COLO829 (cell line): ENCODE data around the gene KRTAP9-6.
"Not testable (repeated sequence)": the region's sequence is repeated elsewhere in the genome, so short reads cannot be mapped to it uniquely, and the experiment has no call there.

Source experiments
- DNase-seq: peaks from one replicate; pipeline ENCODE4 v3.0.0; 2012; ENCODE audit warnings: low spot score

The KRTAP9-6 gene

GRCh38 chr17:41271323-41271722, 6.1 kb downstream of the KRTAP9-6 start:
- DNase-seq, result not testable (repeated sequence)

GRCh38 chr17:41271858-41272257, 6.7 kb downstream of the KRTAP9-6 start:
- DNase-seq, result no peak

- DNase-seq, result not testable (repeated sequence)
Measured at GRCh38 chr17:41275648-41276190, 10.5 kb downstream of the KRTAP9-6 start, which contains the start of gene KRTAP9-7. KRTAP9-7 (plus strand) TSS chr17:41275698; CDS start chr17:41275698, 0 bp downstream.

- DNase-seq, result no peak
Measured at GRCh38 chr17:41278176-41278955, 13.2 kb downstream of the KRTAP9-6 start.

GRCh38 chr17:41284043-41284442, 18.9 kb downstream of the KRTAP9-6 start:
- DNase-seq, result no peak

GRCh38 chr17:41284546-41284945, 19.4 kb downstream of the KRTAP9-6 start:
- no peak for DNase-seq

- DNase-seq, result no peak
Measured at GRCh38 chr17:41287050-41287449, 21.9 kb downstream of the KRTAP9-6 start.

- no peak for DNase-seq
Measured at GRCh38 chr17:41294016-41294415, 28.8 kb downstream of the KRTAP9-6 start.

GRCh38 chr17:41296846-41297245, 31.7 kb downstream of the KRTAP9-6 start:
- DNase-seq, result no peak

GRCh38 chr17:41298458-41299135, 33.4 kb downstream of the KRTAP9-6 start:
- DNase-seq, result no peak

GRCh38 chr17:41301204-41301790, 36.1 kb downstream of the KRTAP9-6 start:
- no peak for DNase-seq

- DNase-seq, result no peak
Measured at GRCh38 chr17:41301916-41302901, 37.0 kb downstream of the KRTAP9-6 start, which contains the start of gene KRTAP29-1. KRTAP29-1 (minus strand) TSS chr17:41302851; CDS start chr17:41302851, 0 bp downstream.

- no peak for DNase-seq
Measured at GRCh38 chr17:41302981-41303380, 37.8 kb downstream of the KRTAP9-6 start.

- DNase-seq, result no peak
Measured at GRCh38 chr17:41304091-41304490, 38.9 kb downstream of the KRTAP9-6 start.

GRCh38 chr17:41307647-41308046, 42.5 kb downstream of the KRTAP9-6 start:
- DNase-seq, result no peak

- DNase-seq, result no peak
Measured at GRCh38 chr17:41308251-41308917, 43.2 kb downstream of the KRTAP9-6 start.

- DNase-seq, result no peak
Measured at GRCh38 chr17:41308918-41309359, 43.8 kb downstream of the KRTAP9-6 start, which contains the start of gene KRTAP16-1. KRTAP16-1 (minus strand) TSS chr17:41309309; CDS start chr17:41309253, 56 bp downstream.

GRCh38 chr17:41311111-41311510, 45.9 kb downstream of the KRTAP9-6 start:
- no peak for DNase-seq

GRCh38 chr17:41315204-41315794, 50.1 kb downstream of the KRTAP9-6 start, which contains the start of gene KRTAP17-1:
KRTAP17-1 (minus strand) TSS chr17:41315710; CDS start chr17:41315650, 60 bp downstream.
- DNase-seq, result no peak
